ENCODE data around the gene C3orf49.

Gene C3orf49

DNA sequence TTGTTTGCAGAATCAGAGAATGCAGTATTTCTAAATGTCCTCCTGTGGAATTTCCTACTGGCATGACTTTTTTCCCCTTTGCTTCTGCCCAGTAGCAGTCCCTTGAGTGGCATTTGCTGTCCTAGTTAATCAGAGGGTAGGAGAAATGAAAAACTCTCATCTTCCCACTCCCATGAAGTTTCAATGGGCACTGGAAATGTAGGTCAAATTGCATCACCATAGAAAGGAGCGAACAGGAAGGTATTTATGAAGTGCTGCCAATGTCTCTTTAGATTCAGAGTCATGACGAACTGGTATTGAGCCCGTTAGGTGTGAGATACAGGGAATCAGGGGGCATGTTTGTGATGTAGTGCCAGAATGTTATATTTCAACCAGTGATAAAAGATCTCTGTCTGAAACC is 67.8 kb downstream of the C3orf49 start:
- no peak for DNase-seq (ENCODE audit: low read depth)

DNA sequence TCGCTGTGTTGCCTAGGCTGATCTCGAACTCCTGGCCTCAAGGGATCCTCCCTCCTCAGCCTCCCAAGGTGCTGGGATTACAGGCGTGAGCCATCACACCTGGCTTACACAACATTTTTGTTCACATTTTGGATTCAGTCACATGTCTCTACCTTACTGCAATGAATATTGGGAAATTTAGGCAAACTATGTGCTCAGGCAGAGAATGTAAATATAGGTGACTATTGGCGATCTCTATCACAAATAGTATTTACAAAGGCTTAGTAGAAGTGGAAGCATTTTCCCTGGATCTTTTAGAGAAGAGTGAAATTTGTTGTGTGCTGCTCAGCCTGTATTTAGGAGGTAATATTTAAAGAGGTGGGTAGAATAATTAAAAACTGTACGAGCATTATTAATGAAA is 72.4 kb downstream of the C3orf49 start:
- no peak for DNase-seq (ENCODE audit: low read depth)

DNA sequence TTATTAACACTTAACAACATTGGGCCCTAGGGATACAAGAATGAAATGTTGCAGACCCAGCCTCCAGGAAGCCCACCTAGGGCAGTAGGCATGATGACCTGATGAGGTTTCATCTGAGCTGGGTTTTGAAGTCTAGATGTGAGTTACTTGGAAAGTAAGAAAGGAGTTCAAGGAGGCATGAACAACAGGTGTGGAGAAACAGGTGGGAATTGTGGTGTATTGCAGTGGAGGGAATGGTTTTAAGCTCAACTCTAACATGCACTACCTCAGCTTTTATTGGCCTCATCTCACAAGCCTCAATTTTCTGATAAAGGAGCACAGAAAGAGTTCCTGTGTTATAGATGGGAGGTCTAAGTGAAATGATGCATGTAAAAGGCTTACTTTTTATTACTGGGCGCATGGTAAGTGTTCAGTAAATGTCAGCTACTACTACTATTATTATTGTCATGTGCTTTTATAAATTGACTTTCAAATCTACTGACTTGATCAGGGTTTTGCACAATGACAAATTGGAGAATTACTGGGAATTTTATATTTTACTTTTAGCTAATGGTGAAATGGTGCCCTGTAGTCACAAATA is 73.8 kb downstream of the C3orf49 start:
- no peak for DNase-seq (ENCODE audit: low read depth)

DNA sequence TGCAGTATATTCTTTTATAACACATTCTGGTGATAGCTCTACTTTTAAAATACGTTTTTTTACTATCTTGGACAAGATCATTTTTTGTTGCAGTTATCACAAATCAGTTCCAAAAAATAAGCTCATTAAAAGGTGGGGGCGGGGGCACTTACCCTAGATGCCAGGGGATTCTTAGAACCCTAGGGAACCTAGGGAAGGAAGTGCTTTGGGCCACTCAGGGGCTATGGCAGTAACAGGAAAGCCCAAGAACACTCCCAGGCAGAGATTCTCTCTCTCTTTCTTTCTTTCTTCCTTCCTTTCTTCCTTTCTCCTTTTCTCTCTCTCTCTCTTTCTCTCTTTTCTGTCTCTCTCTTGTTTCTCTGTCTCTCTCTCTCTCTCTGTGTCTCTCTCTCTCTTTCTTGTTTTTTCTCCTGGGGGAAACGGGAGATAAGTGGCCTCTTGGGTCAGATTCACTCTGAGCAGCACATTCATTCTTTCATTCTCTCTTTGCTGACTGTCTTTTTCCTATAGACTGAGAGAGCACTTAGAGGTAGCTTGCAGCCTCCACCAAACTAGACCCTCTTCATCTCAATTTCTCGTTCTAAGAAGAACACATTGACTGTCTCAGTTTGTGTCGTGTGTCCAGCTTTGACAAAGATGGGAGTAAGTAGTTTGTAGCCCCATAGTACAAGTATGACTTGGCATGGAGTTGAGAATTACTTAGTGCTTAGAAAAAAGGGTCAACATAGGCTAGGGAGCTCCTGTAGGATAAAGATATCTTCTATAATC is 76.5 kb downstream of the C3orf49 start:
- DNase-seq (ENCODE audit: low read depth) = no peak

DNA sequence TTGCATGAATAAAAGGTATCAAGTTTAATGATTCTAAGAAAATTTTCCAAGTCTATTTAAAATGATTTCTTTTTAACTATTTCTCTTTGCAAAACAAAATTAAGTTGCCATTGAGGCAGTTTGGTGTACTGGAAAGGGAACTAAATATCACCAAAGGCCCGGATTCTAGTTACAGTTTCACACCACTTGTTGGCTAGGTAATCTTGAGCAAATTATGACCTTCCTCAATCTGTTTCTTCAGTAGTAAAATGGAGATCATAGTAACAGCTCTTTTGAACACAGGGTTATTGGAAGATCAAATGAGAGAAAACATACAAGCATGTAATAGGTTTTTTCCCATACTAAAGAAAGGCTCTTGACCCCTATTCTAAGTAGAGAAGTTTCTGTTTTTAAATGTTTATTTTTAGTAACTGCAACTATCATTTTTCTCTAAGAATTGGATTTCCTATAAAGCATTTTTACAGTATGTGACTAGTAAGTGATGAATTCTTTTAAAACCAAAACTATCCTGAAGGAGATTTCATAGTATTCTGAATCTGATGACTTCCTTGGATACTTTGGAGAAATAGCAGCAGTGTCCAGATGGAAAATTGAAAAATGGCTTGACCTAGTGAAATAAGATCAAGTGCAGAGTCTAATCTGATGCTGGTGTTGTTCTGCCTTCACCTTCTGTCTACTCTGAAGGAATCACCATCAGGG is 77.4 kb downstream of the C3orf49 start:
- no peak for DNase-seq (ENCODE audit: low read depth)
